Stimulated activated CD8-positive, alpha-beta memory T cell treated with anti-CD3 and anti-CD28 coated beads, Interleukin-2, amount 100 ng/mL, for 48 hours (primary cell): Measurements from ENCODE around the gene PLXNB2.

Experiments used
- DNase-seq, 2 donors: peaks; one replicate each; pipeline ENCODE4 v3.0.0-alpha.2; 2020; ENCODE audit warnings: low read depth in 2 of 2

The PLXNB2 gene

GRCh38 chr22:50262973-50263617 lies 44.4 kb downstream of the PLXNB2 start:
- no peak for DNase-seq

- DNase-seq: no peak
Observed at GRCh38 chr22:50262460-50262911, 45.0 kb downstream of the PLXNB2 start.

DNA sequence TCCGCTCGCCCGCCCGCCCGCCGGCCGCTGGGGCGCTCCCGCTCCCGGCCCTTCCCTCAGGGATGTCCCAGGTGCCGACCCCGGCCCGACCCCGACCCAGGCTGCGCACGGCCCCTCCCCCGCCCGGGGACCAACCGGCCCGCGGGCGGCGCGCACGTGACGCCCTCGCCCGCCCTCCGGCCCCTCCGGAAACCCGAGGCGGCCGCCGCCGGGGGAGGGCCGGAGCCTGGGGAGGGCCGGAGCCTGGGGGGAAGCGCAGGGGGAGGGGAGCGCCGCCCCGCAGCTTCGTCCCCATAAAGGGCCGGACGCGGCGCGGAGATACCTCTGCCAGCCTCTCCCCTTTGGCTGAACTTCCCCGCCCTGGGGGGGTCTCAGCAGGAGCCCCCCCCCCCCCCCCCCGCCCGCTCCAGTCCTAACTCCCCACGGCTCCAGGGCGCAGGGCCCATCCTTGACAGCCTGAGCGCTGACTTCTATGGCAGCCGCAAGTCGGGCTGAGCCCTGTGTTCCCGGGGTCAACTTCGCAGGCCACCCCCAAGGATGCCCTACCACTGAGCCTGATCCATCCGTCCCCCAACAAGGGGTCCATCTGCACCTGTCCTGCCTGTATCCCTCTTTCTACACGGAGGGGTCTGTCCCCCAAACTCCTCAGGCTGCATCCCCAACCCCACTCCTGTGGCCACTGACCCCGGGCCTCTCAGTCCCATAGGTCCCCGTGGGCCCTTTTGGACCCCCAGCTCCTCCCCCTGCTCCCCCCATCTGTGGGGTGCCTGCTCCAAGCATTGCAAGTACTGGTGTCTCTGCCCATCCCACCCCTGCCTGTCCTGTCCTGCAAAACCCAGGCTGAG lies 45.6 kb downstream of the PLXNB2 start, which contains the start of gene MAPK12:
TSS of gene MAPK12 (minus strand) at position 69 of the 845 bp plus-strand sequence. CDS start 174 bp downstream, outside the sequence.
- no peak for DNase-seq

- DNase-seq: no peak
Observed at GRCh38 chr22:50260801-50261614, 46.4 kb downstream of the PLXNB2 start.

DNA sequence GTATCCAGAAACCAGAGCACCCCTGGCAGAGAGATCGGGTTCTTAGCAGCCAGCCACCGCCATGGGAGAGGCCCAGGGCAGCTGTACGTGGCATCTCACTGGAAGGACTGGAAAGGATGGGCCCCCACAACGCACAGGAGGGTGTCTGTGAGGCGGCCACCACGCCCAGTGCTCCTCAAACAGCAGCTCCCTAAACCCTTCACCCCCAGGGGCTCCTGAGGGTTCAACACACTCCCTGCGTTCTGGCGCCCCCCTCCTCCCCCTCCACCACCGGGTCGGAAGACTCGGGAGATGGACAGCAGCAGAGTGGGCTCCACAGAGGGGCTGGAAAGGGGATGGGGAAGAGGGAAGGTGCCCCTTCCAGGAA lies 47.0 kb downstream of the PLXNB2 start:
- DNase-seq: no peak

DNA sequence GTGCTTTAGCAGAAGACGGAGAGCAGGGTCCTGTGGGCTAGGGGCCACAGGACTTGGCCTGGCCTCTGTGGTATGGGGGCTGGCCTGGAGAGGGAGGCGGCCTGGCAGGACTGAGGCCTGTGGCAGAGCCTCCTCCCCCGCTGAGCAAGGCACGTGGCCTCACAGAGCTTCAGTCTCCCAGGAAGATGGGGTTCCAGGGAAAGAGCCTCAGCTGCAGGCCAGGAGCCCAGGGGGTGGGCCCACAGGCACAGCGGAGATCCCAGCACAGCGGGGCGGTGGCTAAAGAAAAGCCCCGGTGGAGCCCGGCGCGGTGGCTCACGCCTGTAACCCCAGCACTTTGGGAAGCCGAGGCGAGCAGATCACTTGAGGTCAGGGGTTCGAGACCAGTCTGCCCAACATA lies 48.1 kb downstream of the PLXNB2 start:
- no peak for DNase-seq

DNA sequence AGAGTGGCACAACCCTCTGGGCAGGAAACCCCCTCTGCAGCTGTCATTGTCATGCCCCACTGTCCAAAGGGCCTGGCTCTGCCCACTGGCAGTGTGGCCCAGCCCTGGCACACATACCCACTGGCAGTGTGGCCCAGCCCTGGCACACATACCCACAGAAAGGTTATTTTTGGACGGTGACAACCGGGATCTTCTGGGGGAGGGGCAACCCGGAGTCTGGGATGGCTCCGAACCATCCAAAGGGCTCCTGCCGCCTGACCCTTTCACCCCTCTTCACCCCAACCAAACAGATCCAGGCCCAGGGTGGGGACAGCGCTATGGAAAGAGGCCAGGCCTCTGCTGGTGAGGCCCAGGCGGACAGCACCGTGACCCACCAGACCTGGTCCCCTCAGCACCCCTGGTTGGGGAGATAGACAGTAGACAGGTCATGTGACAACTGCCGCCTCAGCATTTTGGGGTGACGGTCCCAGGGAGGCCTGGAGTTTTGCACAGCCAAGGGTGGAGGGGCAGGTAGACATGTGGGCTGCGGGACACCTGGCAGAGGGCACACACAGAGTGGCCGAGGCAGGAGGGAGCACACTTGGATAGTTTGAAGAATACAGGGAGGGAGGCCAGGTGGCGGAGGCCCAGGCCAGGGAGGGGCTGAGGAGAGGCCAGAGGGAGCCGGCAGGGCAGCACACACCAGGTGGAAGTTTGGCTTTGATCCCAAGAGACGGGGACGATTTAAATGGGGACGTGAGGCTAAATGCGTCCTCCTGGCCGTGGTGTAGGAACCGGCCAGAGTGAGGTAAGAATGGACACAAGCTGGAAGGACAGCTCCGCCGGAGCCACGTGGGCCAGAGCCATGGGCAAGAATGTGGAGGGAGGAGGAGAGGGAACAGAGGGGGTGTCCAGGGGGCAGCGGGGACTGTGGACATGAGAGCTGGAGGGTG lies 48.8 kb downstream of the PLXNB2 start:
- no peak for DNase-seq

- DNase-seq: no peak
Observed at GRCh38 chr22:50257451-50258360, 49.7 kb downstream of the PLXNB2 start.

GRCh38 chr22:50257041-50257440 lies 50.4 kb downstream of the PLXNB2 start:
- DNase-seq: no peak

GRCh38 chr22:50256258-50256862 lies 51.1 kb downstream of the PLXNB2 start:
- DNase-seq: no peak

- no peak for DNase-seq
Observed at GRCh38 chr22:50255607-50256006, 51.8 kb downstream of the PLXNB2 start.

GRCh38 chr22:50255099-50255498 lies 52.3 kb downstream of the PLXNB2 start:
- DNase-seq: no peak

- no peak for DNase-seq
Observed at GRCh38 chr22:50253941-50254340, 53.5 kb downstream of the PLXNB2 start.

DNA sequence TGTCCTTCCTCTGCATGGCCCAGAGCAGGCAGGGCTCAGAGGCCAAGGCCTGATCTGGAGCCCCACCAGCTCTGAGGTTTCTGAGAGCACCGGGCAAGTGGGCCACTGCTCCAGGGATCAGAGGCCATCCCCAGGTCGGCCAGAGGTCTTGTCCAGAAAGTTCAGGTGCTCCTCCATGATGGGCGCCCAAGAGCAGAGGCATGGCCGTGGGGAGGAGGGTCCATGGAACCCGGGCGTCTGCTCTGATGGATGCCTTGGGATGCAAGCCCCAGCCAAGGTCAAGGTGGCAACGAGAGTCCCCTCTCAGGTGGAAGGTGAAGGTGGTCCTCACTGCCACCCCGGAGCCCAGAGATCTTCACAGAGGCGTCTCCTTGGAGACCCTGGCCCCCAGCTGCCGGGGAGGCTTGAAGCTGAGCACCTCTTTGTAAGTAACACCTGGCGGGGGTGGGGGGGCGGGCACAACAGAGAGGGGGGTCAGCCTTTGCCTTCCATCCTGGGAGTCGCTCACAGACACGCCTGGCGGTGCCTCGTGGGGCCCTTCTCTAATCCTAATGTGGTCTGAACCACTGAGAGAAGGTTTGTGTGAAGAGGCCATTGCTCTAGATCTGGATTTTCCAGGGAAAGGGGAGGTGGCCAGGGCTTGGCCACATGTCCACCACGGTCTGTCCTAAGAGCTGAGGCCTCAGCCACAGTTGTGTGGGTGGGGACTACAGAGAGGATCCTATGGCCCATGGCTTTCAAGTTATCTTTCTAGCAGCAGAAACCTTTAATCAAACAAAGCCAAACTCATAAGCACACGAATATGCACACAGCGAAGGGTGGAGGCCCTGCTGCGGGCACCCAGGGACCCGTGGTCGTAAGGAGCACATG lies 54.2 kb downstream of the PLXNB2 start:
- no peak for DNase-seq

DNA sequence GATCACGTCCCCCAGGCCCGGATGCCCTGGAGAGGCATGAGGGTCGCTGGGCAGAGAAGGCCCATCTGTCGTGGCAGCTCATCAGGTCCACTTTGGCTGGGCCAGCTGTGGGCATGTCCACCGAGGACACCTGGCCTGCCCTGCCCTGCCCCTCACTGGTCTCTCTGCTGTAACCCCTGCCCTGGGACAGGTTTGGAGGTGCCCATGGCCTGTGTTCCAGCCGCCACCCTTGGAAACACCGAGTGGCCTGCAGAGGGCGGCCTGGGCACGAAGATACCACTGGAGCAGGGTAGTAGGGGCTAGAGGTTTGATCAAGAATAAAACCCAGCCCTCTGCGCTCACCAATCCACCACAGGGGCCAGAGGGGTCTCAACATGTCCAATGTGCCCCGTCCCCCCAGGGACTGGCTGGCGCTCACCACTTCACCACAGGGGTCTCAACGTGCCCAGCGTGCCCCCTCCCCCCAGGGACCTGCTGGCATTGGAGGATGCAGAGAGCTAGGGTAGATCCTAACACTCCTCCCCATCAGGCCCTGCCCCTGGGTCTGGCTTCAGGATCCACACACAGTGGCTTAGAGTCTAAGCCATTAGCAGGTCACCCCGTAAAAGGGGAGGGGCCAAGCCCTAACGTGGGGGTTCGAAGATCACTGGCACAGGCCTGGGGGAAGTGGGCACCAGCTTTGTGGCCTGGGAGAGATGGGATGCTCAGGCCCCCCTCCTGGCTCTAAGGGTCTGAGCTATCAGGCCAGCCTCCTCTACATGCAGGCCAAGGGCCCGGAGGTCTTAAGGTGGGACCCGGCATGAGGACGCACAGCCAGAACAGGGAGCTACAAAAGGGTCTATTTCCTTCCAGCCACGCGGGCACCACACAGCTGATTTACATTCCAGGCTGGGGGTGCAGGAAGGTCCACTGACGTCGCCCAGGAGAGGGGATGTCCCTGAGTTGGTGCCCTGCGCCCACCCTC lies 55.1 kb downstream of the PLXNB2 start:
- peak; percentile 54 to 55 for DNase-seq

DNA sequence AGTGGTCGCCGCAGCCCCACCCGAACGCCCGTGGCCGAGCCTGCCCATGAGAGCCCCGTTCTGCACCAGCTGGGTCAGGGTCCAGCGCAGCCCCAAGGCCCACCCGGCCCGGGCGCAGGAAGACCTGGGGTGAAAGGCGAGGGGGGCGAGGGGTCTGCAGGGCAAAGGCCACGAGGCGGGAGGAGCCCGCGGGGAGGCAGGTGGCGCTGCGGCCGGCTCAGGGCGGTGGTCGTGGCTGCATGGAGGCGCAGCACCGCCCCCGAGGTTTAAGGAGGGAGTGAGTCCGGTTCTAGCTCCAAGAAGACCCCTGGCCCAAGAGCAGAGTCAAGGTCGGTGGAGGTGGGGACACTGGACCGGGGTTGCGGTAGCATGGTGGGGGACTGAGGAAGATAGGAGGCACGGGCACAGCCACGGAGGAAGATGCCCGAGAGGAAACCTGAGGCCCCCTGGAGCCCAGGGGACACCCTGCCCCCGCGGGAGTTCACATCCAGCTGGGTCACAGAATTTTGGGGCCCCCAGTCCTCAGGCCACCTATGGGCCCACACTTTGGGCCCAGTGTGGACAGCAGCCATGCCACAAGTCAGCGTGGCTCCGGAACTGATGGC lies 55.9 kb downstream of the PLXNB2 start:
- DNase-seq: no peak
